LNCAP (cell line): Measurements from ENCODE around the gene ARVCF.

ENCODE experiments used
- TF ChIP-seq, protein P1 (sequence below): fragments of 450-650 bp; IDR thresholded peaks from 2 replicates; pipeline ENCODE4 v1.5.1; 2017; ENCODE audit warnings: mild to moderate bottlenecking

Gene ARVCF

DNA sequence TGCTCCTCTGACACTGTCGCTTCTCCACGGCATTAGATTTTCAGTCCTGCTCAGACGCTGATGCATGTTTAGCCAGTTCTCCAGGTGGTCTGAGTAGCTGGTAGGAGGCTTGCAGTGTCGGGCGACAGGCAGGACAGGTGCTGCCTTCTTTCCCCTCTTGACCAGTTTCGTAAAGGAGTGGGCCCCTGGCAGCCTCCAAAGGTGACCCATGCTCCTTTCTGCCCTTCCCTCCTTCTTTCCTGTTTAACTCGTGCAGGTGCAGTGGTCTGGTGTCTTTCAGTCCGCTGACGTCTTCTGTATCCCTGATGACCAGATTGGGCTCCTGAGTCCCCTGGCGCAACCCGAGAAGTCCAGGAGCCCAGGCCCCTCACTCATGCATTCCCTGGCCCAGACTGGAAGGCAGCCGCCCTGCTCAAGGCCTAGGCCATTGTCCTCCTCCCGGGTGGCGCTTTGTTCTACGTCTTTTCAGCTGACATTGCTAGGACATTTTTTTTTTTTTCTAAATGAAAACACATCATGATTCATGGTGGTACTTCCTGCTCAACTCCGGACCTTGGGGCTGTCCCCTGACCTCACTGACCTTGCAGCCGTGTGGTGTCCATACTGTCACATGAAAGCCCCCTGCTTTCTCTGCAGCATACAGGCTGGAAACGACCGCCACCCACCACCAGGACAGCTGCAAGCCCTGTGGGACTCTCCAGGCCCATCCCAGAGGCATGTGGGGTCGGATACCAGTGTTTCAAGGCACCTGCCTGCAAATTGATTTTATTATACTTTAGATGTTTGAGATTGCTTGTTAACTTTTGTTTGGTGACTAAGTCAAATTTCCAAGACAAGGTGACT lies 49.5 kb downstream of the ARVCF start:
- TF ChIP-seq, protein P1, sequence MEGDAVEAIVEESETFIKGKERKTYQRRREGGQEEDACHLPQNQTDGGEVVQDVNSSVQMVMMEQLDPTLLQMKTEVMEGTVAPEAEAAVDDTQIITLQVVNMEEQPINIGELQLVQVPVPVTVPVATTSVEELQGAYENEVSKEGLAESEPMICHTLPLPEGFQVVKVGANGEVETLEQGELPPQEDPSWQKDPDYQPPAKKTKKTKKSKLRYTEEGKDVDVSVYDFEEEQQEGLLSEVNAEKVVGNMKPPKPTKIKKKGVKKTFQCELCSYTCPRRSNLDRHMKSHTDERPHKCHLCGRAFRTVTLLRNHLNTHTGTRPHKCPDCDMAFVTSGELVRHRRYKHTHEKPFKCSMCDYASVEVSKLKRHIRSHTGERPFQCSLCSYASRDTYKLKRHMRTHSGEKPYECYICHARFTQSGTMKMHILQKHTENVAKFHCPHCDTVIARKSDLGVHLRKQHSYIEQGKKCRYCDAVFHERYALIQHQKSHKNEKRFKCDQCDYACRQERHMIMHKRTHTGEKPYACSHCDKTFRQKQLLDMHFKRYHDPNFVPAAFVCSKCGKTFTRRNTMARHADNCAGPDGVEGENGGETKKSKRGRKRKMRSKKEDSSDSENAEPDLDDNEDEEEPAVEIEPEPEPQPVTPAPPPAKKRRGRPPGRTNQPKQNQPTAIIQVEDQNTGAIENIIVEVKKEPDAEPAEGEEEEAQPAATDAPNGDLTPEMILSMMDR = no peak

DNA sequence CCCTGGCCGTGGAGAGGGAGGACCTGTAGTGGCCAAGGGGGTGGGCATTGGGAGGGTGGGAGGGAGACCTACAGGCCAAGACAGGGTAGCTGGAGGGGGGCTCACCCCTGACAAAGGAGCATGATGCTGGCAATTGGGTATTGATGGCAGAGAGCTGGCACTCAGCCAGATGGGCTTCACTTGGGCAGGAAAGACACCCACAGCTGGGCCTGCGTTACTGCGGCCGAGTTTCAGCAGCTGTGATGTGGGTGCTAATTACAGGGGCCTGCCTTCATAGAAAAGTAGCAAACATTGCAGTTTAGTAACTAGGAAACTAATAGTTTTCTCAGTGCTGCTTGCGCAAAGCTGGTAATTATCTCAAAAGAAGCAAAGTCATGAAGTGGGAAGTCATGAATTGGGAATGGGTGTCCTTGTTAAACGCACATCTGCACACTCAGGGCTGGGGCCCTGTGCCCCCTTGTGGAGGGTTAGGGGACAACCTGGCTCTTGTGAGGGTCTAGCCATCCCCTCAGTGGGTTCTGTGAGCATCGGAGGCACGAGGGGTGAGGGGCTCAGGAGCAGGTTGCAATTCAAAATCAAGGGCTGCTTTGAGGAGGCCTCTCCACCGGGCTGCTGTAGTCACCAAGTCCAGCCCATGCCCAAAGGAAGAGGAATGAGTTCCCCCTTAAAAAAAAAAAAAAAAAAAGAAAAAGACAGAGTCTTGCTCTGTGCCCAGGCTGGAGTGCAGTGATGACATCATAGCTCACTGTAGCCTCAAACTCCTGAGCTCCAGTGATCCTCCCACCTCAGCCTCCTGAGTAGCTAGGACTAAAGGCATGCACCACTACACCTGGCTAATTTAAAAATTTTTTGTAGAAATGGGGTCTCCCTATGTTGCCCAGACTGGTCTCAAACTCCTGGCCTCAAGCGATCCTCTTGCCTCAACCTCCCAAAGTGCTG lies 50.6 kb downstream of the ARVCF start:
- TF ChIP-seq, protein P1 = peak; percentile 40; the same call in 1 of the 2 replicates

DNA sequence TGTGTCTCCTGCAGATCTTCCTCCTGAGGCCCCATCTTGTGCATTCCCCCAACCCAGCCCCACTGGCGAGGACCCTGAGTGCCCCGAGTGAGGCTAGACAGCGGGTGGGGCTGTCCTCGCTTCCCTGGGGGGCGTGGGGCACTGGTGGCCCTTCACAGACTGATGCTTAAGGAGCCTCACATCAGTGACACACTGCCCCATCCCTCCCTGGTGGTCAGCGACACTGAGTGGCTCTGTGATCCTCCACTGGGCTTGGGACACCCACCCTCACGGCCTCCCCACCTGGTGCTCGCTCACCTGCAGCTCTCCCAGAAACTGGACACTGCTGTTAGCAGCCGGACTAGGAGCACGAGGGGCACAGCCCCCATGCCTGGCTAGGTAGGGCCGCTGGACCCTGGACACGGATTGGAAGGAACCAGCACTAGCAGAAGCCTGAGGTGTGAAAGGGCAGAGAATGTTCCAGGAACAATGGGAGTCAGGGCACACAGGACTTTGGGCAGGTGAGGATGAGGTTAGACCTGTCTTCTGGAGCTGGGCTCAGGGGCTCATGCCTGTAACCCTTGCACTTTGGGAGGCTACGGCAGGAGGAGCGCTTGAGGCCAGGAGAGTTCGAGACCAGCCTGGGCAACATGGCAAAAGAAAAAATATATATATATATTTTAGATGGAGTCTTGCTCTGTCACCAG lies 51.8 kb downstream of the ARVCF start:
- TF ChIP-seq, protein P1 = no peak

DNA sequence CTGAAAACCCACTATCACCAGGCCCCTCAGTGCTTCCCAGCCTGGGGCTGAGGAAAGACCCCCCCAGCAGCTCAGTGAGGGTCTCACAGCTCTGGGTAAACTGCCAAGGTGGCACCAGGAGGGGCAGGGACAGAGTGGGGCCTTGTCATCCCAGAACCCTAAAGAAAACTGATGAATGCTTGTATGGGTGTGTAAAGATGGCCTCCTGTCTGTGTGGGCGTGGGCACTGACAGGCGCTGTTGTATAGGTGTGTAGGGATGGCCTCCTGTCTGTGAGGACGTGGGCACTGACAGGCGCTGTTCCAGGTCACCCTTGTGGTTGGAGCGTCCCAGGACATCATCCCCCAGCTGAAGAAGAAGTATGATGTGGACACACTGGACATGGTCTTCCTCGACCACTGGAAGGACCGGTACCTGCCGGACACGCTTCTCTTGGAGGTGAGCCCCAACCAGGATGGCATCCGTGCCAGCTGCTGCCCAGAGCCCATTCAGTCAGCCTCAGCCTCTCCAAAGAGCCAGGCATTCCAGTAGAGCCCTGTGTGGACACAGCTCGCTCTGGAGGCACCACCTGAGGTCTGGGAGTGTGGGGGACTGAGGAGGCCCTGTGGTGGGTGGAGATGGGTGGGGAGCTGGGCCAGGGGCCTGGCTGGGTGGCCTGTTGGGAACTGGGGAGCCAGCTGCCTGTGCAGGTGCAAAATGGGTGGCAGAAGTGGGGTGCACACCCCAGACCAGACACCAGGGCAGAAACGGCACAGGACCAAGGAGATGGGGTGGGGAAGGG lies 52.6 kb downstream of the ARVCF start:
- TF ChIP-seq, protein P1 = no peak

DNA sequence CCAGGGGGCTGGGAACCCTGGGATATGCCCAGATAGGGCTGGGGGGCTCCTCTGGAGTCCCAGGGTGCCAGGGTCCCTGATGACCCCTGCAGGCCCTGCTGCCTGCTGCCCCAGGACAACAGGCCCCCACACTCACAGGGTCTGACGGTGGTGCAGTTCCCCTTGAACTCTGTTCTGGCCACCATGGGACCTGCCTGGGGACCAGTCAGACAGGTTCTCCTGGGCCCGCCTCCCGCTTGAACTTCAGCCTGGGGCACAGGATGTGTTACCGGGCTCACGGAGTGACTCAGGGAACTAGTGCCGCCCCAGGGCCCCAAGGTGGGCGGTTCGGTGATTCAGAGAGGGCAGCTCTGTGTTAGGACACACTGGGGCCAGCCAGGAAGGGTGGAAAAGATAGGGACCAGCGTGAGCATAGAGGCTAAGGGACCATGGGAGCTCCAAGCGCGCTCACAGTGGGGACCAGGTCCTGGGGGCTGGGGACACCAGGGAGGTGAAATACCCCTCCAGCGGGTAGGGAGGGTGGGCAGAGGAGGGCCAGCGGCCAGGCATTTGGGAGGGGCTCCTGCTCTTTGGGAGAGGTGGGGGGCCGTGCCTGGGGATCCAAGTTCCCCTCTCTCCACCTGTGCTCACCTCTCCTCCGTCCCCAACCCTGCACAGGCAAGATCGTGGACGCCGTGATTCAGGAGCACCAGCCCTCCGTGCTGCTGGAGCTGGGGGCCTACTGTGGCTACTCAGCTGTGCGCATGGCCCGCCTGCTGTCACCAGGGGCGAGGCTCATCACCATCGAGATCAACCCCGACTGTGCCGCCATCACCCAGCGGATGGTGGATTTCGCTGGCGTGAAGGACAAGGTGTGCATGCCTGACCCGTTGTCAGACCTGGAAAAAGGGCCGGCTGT lies 53.5 kb downstream of the ARVCF start:
- TF ChIP-seq, protein P1 = no peak

DNA sequence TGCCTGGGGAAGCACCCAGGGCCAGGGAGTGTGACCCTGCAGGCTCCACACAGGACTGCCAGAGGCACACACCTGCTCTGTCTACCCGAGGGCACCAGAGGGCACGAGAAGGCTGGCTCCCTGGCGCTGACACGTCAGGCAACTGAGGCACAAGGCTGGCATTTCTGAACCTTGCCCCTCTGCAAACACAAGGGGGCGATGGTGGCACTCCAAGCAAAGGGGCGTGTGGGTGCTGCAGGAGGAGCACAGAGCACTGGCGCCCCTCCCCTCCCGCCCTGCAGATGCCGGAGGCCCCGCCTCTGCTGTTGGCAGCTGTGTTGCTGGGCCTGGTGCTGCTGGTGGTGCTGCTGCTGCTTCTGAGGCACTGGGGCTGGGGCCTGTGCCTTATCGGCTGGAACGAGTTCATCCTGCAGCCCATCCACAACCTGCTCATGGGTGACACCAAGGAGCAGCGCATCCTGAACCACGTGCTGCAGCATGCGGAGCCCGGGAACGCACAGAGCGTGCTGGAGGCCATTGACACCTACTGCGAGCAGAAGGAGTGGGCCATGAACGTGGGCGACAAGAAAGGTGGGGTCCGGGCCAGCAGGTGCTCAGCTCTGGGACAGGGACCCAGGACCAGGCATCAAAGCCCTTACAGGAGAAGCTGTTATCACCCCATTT lies 54.2 kb downstream of the ARVCF start:
- TF ChIP-seq, protein P1 = peak; percentile 83
